Measurements from ENCODE around the gene ACOT6.
A peak's percentile ranks its signal among the peaks of the same experiment; 100 is the strongest.
"Not testable (repeated sequence)": the region's sequence is repeated elsewhere in the genome, so short reads cannot be mapped to it uniquely, and the experiment has no call there.

ACOT6 gene, protein sequence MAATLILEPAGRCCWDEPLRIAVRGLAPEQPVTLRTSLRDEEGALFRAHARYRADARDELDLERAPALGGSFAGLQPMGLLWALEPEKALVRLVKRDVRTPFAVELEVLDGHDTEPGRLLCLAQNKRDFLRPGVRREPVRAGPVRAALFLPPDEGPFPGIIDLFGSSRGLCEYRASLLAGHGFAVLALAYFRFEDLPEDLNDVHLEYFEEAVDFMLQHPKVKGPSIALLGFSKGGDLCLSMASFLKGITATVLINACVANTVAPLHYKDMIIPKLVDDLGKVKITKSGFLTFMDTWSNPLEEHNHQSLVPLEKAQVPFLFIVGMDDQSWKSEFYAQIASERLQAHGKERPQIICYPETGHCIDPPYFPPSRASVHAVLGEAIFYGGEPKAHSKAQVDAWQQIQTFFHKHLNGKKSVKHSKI

DNA sequence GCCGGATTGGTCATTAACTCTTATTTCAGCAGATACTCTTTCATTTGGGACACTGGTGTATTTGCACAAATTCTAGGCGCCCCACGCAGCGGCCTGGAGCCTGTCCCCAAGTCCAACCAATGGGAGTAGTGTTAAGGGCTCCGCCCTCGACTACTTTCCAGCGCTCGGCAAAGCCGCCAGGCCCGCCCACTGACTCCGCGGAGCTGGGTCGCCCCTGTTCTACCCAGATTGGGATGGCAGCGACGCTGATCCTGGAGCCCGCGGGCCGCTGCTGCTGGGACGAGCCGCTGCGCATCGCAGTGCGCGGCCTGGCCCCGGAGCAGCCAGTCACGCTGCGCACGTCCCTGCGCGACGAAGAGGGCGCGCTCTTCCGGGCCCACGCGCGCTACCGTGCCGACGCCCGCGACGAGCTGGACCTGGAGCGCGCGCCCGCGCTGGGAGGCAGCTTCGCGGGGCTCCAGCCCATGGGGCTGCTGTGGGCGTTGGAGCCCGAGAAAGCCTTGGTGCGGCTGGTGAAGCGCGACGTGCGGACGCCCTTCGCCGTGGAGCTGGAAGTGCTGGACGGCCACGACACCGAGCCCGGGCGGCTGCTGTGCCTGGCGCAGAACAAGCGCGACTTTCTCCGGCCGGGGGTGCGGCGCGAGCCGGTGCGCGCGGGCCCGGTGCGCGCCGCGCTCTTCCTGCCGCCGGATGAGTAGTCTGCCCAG, at the start of gene ACOT6:
ACOT6 (plus strand) TSS at position 179 of the 707 bp plus-strand sequence; CDS start at position 234, 55 bp downstream.
- no peak for TF ChIP-seq CTCF (IDR thresholded peaks at IDR 0.05; ENCODE audit: insufficient read depth, low read depth, low read length, missing control alignments)
- peak; percentile 73 for DNase-seq (ENCODE audit: low read depth)
- peak within 1 kb of the TSS; percentile 47 for H3K4me3 ChIP-seq (ENCODE audit: low read length)

GRCh38 chr14:73562696-73563095, 49.6 kb upstream of the ACOT6 start:
- not testable (repeated sequence) for H3K4me3 ChIP-seq (ENCODE audit: low read length); DNase-seq (ENCODE audit: low read depth)

- DNase-seq (ENCODE audit: low read depth); H3K4me3 ChIP-seq (ENCODE audit: low read length): not testable (repeated sequence)
Measured at GRCh38 chr14:73566431-73566830, 45.9 kb upstream of the ACOT6 start.

- DNase-seq (ENCODE audit: low read depth); H3K4me3 ChIP-seq (ENCODE audit: low read length): not testable (repeated sequence)
Measured at GRCh38 chr14:73566935-73567334, 45.4 kb upstream of the ACOT6 start.

GRCh38 chr14:73567358-73567757, 45.0 kb upstream of the ACOT6 start:
- TF ChIP-seq CTCF (IDR thresholded peaks at IDR 0.05; ENCODE audit: insufficient read depth, low read depth, low read length, missing control alignments), result no peak
- no peak overlapping the region for H3K4me3 ChIP-seq (ENCODE audit: low read length)
- DNase-seq (ENCODE audit: low read depth), result no peak

DNA sequence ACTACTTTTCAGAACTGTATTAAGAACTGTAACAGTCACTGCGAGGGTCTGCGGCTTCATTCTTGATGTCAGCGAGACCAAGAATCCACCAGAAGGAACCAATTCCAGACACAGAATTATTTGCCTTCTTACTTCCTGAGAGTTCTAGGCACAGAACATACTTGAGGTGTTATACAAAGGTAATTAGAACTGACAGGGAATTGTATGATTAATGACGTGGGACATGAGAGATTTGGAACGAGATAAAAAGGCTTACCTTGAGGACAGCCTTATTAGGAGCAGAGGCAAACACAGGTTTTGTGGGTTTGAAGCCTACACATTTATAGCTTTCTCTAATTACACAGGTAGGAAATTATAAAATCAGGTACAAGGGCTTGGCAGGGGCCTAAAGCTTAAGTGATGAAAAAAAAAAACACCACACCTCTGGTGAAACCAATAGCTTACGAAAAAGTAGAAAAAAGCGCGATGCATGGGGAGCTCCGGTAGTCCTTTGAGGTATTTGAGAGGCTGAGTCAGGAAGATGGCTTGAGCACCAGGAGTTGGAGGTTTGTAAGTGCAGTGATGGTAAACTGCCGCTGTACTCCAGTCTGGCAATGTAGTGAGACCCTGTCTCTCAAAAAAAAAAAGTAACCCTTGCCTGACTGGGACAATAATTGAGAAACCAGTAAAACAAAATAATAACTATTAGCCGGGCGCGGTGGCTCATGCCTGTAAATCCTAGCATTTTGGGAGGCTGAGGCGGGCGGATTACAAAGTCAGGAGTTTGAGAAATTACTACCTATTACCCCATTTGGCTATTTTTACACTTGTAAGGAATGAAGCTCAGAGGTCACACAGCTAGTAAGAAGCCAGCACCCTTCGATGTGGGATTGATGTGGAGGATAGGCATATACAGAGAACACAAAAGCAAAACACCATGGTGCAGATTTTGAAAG, 44.1 kb upstream of the ACOT6 start:
- DNase-seq (ENCODE audit: low read depth), result peak; percentile 30
- no peak for TF ChIP-seq CTCF (IDR thresholded peaks at IDR 0.05; ENCODE audit: insufficient read depth, low read depth, low read length, missing control alignments)
- H3K4me3 ChIP-seq (ENCODE audit: low read length), result peak overlapping the region; percentile 54

GRCh38 chr14:73568886-73569184, 43.5 kb upstream of the ACOT6 start:
- DNase-seq (ENCODE audit: low read depth), result not testable (repeated sequence)

DNA sequence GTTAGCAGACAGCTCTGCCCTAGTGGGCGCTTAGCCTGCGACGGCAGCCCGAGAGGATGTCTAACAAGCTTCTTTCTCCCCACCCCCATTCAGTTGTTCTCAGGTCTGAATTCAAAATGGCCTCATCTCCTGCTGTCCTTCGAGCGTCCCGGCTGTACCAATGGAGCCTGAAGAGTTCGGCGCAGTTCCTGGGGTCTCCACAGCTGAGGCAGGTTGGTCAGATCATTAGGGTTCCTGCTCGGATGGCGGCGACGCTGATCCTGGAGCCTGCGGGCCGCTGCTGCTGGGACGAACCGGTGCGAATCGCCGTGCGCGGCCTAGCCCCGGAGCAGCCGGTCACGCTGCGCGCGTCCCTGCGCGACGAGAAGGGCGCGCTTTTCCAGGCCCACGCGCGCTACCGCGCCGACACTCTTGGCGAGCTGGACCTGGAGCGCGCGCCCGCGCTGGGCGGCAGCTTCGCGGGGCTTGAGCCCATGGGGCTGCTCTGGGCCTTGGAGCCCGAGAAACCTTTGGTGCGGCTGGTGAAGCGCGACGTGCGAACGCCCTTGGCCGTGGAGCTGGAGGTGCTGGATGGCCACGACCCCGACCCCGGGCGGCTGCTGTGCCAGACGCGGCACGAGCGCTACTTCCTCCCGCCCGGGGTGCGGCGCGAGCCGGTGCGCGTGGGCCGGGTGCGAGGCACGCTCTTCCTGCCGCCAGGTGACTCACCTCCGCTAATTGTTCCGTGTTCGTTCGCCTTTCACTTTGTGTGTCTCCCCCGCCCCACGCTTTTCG, 42.9 kb upstream of the ACOT6 start, which contains the start of gene ACOT2:
ACOT2 (plus strand) TSS at position 29 of the 774 bp plus-strand sequence; CDS start at position 57, 28 bp downstream.
- peak within 1 kb of the TSS; percentile 54 for H3K4me3 ChIP-seq (ENCODE audit: low read length)
- DNase-seq (ENCODE audit: low read depth), result peak; percentile 79

More at GRCh38 chr14:73568886-73569184, 43.5 kb upstream of the ACOT6 start:
- H3K4me3 ChIP-seq (ENCODE audit: low read length), result peak overlapping the region; percentile 54

DNA sequence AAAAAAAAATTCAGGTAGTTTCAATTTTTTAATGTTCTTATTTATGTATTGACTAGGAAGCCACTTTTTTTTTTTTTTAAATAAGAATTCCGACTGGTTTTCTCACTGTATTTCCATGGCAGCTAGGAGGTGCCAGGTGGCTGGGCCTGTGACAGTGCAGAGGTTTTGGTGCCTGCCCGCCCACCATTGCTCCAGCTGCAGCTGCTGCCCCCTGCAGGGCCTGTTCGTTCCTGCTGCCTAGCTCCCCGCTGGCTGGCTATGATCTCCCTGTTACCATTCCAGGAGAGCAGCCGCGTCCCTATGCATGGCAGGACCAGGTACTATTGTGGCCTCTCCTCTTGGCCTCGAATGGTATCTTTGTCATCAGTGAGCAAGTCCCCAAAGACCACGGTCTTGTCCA, 41.4 kb upstream of the ACOT6 start:
- peak; percentile 37 for DNase-seq (ENCODE audit: low read depth)
- not testable (repeated sequence) for H3K4me3 ChIP-seq (ENCODE audit: low read length)
- TF ChIP-seq CTCF (IDR thresholded peaks at IDR 0.05; ENCODE audit: insufficient read depth, low read depth, low read length, missing control alignments), result peak; percentile 53

- not testable (repeated sequence) for H3K4me3 ChIP-seq (ENCODE audit: low read length); DNase-seq (ENCODE audit: low read depth)
Measured at GRCh38 chr14:73573034-73573433, 39.3 kb upstream of the ACOT6 start.

DNA sequence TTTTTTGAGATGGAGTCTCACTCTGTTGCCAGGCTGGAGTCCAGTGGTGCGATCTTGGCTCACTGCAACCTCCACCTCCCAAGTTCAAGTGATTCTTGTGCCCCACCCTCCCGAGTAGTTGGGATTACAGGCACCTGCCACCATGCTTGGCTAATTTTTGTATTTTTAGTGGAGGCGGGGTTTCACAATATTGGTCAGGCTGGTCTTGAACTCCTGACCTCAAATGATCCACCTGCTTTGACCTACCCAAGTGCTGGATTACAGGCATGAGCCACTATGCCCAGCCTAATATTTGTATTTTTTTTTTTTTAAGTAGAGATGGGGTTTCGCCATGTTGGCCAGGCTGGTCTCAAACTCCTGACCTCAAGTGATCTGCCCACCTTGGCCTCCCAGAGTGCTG, 38.6 kb upstream of the ACOT6 start:
- H3K4me3 ChIP-seq (ENCODE audit: low read length); DNase-seq (ENCODE audit: low read depth): not testable (repeated sequence)

GRCh38 chr14:73574251-73574650, 38.1 kb upstream of the ACOT6 start:
- DNase-seq (ENCODE audit: low read depth); H3K4me3 ChIP-seq (ENCODE audit: low read length): not testable (repeated sequence)

Measured in epithelial cell of esophagus (primary cell).